GM11168 (cell line): ENCODE results near the gene LAMP1.
"Not testable (repeated sequence)": the region's sequence is repeated elsewhere in the genome, so short reads cannot be mapped to it uniquely, and the experiment has no call there.

Experiments used
- in situ Hi-C: fragments of 300-500 bp; cut with MboI; formaldehyde crosslinking; loops from one replicate; pipeline ENCODE4 v1.12.0; 2022; ENCODE audit warnings: low sequenced_read_pairs; ENCODE audit not compliant: unreplicated experiment

The LAMP1 gene

DNA sequence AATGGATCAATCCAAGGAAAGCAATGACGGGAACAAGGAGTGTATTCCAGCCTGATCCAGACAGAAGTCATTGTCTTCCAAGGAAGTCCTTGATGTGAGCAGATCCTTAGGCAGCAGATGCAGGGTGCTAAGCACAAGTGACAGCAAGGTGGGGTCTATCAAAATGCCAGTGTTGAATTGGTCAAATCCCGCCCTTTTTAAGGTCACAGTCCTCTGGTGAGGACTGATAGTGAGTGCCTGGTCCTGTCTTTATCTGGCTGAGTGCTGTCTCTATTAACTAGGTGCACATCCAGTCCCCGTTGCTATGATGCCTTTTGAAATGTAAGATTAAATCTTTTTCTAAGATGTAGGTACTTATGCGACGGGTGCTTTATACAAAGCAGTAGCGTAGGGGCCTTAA, 1.3 kb upstream of the LAMP1 start:
- in situ Hi-C loops, result no loop called here

DNA sequence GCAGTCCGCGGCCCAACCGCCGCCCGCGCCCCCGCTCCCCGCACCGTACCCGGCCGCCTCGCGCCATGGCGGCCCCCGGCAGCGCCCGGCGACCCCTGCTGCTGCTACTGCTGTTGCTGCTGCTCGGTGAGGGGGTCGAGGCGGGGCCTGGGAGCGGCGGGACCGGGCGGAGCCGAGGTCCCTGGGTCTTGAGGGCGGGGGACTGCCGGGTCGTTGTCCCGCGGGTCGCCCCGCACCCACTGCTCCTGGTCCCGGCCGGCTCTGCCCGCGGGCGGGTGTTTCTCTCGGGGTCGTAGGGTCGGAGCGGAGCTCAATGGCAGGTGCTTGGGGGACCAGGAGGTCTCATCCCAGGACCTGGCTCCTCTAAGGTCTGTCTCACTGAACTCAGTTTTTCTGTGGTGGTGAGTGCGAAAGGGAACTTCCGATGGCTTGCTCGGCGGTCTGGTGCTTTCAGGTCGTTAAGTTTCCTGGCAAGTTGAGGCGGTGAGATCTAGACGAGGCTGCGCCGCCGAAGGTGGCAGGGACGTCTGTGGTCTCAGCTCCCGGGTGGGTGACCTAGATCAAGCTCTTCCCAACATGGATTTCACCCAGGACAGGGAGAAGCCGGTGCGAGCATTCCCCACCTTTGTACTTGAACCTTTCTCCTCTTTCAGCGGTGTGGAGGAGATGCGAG, 467 bp downstream of the LAMP1 start:
- in situ Hi-C loops, result no loop called here

DNA sequence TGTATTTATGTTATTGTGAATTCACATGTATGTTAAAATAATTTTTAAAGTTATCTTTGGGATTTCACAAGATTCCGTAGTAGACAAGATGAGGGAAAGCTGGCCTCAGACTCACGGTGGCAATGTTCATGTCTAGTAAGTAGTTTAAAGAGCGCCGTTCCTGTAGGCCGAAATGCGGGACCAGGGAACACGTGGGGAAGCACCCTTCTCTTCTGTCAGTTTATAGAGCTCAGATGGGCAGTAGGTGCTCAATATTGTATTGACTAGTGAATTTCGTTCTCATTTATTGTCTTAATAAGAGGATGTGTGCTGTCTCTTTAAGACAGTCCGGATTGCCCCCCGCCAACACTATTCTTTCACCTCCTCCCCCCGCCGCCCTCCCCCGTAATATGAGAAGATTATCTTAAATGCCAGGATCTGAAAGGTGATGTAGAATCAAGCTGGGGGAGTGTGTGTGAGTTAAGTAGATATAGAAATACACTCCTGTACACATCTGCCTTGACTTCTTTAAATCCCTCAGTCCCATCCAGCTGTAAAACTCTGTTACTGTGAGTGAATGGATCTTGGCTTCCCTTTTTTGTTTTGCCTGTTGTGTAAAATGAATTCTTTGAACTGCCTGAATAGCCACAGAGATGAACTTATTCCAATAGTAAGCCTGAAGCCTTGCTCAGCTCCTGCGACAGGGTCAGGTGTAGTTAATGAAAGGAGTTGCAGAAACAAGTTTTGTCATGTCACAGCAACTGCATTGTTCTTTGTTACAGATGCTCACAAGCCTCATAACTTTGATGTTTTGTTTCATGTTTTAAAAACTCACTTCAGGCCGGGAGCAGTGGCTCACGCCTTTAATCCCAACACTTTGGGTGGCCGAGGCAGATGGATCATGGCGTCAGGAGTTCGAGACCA, 1.3 kb downstream of the LAMP1 start:
- in situ Hi-C loops, result no loop called here

DNA sequence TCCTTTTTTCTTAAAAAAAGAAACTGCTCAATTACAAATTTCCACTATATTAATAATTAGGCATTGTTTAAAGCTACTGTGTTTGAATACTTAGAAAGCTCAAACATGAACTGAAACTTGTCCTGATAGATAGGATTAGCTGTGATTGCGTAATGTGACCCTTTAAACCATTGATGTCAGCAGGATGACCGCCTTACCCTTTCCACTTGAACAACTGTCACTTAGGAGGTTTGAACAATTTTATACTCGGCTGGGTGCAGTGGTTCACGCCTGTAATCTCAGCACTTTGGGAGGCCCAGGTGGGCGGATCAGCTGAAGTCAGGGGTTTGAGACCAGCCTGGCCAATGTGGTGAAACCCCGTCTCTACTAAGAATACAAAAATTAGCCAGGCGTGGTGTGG, 2.9 kb downstream of the LAMP1 start:
- in situ Hi-C loops, result no loop called here

DNA sequence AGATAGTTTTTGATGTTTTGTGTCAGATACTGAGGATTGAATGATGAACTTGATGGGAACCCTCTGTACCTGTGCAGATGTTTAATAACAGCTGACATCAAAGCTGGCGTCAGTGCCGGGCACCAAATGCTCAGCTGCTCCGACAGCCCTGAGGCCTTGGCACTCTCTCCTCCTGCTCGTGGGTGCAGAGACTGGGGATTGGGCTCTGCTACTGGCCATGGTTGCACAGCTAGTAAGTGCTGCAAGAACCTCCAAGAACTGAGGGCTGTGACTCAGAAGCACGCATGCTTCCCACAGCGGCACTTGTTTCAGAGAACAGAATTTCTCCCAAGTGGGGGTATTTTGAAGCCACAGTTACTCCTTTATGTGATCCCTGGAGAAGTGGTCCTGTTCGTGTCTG, 5.9 kb downstream of the LAMP1 start:
- in situ Hi-C loops, result no loop called here

DNA sequence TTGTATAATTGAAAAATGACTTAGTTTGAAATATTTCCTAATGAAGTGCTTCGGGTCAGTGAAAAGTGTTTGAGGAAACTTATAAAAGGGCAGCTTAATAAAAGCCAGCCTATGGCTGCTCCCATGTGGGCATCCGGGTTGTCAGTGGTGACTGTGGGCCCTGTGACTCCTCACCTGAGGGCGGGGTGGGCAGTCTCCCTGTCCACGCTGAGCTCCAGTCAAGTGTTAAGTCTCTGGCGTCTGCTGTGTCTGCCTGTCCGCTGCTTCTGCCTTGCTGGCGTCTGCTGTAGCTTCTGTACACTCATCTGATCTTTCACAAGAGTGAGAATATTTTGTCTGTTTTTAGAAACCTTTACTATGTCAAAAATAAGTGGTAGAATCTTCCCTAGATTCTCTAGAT, 7.1 kb downstream of the LAMP1 start:
- in situ Hi-C loops, result no loop called here

DNA sequence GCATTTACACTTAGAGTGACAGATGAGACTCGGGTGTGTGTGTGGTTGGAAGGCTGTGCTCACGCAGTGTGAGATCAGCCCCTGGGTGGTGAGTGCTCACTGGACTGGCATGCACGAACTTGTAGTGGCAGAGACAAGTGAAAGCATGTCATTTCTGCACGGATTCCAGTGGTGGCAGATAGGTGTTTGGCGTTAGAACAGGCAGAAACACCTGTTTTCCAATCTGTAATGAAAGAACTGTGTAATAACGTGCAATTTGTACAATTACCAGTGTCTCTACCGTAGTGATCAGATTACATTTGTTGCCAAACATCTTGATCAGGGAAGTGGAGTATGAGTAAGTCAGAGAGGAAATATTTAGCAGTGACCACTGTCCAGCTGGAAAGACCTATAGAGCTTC, 8.2 kb downstream of the LAMP1 start:
- in situ Hi-C loops, result no loop called here

DNA sequence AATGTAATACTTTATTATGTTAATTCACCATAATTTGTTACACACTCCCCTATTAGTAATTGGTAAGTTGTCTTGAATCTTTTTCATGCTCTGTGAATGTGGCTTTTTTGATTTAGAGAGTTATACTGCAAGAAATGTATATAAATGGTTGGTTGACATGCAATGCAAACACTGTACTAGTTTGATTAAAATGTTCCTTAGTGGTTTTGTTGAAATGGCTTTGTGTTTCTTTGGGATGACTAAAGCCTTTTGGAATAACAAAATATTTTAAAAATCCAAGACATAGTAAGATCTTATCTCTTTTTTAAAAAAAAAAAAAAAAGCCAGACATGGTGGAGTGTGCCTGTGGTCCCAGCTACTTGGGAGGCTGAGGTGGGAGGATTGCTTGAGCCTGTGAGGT, 10.5 kb downstream of the LAMP1 start:
- in situ Hi-C loops, result no loop called here

DNA sequence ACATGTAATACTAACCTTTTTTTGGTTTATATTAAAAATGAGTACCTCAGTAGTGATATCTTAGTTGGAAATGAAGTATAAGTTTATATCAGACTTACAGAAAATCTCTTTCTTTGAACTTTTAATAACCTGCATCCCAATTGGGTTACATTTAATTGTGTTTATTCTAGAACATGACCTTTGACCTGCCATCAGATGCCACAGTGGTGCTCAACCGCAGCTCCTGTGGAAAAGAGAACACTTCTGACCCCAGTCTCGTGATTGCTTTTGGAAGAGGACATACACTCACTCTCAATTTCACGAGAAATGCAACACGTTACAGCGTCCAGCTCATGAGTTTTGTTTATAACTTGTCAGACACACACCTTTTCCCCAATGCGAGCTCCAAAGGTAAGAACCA, 12.4 kb downstream of the LAMP1 start:
- in situ Hi-C loops, result no loop called here

DNA sequence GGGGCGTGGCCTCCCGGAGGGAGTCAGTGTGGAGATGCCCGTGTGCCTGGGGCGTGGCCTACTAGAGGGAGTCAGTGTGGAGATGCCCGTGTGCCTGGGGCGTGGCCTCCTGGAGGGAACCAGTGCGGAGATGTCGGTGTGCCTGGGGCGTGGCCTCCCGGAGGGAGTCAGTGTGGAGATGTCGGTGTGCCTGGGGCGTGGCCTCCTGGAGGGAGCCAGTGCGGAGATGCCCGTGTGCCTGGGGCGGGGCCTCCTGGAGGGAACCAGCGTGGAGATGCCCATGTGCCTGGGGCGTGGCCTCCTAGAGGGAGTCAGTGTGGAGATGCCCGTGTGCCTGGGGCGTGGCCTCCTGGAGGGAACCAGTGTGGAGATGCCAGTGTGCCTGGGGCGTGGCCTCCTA, 17.1 kb downstream of the LAMP1 start:
- in situ Hi-C loops, result not testable (repeated sequence)

DNA sequence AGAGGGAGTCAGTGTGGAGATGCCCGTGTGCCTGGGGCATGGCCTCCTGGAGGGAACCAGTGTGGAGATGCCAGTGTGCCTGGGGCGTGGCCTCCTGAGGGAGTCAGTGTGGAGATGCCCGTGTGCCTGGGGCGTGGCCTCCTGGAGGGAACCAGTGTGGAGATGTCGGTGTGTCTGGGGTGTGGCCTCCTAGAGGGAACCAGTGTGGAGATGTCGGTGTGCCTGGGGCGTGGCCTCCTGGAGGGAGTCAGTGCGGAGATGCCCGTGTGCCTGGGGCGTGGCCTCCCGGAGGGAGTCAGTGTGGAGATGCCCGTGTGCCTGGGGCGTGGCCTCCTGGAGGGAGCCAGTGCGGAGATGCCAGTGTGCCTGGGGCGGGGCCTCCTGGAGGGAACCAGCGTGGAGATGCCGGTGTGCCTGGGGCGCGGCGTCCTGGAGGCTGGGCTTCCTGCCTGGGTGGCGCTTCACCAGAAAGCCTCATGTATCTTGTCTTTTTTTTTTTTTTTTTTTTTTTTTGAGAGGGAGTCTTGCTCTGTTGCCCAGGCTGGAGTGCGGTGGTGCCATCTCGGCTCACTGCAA, 17.9 kb downstream of the LAMP1 start:
- in situ Hi-C loops, result not testable (repeated sequence)

DNA sequence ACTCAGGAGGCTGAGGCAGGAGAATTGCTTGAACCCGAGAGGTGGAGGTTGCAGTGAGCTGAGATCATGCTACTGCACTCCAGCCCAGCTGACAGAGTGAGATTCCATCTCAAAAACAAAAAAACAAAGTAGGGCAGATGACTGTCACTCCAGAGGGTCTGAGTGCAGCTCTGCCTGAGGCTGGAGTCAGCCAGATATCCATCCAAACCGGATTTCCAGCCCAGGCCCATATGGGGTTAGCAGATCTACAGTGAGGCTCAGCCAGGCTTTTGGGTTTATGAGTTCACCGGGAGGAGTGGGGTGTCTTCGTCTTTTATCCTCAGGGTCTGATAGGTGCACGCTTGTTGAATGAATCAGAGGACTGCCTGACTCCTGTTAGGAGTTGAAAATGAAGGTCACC, 19.0 kb downstream of the LAMP1 start:
- in situ Hi-C loops, result no loop called here

DNA sequence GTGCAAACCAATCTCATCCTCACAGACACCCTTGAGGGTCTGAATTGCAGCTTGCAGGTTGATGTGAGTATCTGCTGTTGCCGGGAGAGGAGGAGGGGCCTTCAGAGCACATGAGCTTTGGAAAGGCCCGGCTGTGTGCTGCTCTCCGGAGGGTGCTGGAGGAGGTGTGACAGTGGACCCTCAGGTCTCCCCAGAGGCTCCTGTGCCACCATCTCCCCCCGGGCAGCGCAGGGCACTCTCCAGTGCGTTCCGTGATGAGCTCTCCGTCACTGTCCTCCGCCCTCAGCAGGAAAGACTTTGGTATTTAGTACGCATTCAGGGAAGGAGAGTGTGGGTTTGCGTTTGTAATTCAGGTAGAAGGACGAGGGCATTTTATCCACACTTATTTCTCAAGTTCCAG, 20.0 kb downstream of the LAMP1 start:
- in situ Hi-C loops, result no loop called here

DNA sequence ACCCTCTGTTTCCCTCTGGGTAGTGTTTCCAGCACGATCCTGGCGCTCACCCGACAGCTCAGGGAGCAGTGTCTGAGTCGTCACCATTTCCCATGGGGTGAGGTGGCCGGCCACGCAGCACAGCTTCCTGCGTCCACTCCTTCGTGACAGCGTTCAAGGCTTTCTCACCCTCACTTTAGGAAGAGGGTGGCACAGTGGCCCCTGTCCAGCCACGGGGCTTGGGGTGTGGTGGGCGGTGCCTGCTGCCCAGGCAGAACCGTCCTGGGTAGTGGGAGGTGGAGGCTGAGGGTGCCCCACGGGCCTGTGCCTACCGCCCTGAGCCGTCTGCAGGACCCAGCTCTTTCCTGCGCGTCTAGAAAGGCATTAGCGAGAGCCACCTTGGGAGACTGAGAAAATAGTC, 21.9 kb downstream of the LAMP1 start:
- in situ Hi-C loops, result no loop called here

DNA sequence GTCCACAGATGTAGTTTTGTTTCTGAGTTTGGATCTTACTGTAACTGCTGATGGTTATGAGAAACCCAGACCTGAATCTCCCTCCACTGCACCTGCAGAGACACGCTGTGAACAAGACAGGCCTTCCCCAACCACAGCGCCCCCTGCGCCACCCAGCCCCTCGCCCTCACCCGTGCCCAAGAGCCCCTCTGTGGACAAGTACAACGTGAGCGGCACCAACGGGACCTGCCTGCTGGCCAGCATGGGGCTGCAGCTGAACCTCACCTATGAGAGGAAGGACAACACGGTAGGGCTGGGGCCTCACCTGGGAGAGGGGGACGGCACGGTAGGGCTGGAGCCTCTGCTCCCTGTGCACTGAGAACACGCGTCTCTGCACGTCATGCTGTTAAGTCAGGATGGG, 22.3 kb downstream of the LAMP1 start:
- in situ Hi-C loops, result no loop called here

DNA sequence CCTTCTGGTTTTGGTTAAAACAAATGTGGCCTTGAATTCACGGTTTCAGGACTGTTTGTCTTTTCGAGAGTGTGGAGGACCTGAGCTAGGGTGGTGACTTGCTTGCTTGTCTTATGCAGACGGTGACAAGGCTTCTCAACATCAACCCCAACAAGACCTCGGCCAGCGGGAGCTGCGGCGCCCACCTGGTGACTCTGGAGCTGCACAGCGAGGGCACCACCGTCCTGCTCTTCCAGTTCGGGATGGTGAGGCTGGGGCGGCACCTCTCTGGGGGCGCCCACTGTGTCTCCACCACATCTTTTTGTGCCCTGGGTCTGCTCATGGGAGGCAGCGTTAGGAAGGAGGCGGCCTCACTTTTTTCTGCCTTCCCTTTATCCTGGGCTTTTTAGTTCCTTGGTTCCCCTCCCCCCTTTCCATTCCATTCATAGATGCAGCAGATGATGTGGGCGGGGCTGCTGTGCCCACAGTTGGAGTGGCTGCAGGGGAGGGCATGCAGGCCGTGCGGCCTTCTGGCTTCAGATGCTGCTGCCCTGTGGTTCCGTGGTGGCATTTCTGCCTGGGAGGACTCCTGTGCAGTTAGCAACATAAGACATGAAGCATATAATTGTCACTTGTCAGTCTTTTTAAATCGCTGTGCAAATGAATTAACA, 23.3 kb downstream of the LAMP1 start:
- in situ Hi-C loops, result no loop called here

DNA sequence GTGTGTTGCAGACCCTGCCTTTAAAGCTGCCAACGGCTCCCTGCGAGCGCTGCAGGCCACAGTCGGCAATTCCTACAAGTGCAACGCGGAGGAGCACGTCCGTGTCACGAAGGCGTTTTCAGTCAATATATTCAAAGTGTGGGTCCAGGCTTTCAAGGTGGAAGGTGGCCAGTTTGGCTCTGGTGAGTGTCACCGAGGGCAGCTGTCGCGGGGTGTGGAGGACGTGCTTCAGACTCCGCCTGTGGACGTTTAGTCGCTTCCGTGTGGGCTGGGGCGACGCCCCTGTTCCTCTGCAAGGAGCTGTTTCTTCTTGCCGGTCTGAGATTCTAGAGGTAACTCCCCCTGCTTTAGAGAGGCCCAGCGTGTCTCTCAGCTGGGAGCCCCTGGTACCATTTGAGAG, 24.5 kb downstream of the LAMP1 start:
- in situ Hi-C loops, result no loop called here

DNA sequence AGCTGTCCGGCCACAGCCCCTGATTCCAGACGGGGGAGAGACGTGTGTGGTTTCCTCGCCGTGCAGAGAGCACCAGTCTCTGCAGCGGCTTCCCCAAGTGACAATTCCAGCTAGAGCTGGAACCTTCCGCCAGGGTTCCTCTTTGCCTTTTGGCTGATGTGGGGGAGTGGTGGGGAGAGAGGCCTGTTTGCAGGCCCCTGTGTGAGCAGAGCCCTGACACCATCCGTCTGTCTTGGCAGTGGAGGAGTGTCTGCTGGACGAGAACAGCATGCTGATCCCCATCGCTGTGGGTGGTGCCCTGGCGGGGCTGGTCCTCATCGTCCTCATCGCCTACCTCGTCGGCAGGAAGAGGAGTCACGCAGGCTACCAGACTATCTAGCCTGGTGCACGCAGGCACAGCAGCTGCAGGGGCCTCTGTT, 25.0 kb downstream of the LAMP1 start:
- in situ Hi-C loops, result no loop called here

DNA sequence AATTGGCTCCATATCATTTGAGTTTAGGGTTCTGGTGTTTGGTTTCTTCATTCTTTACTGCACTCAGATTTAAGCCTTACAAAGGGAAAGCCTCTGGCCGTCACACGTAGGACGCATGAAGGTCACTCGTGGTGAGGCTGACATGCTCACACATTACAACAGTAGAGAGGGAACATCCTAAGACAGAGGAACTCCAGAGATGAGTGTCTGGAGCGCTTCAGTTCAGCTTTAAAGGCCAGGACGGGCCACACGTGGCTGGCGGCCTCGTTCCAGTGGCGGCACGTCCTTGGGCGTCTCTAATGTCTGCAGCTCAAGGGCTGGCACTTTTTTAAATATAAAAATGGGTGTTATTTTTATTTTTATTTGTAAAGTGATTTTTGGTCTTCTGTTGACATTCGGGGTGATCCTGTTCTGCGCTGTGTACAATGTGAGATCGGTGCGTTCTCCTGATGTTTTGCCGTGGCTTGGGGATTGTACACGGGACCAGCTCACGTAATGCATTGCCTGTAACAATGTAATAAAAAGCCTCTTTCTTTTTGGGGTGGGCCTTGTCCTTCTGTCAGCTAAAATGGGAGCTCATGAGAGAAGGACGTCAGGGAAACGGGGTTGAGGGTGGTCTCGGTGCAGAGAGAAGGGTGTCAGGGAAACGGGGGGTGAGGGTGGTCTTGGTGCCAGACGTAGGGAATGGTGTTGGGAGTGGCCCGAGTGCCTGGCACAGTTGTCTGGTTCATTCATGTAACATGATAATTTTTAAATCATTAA, 26.0 kb downstream of the LAMP1 start:
- in situ Hi-C loops, result no loop called here

DNA sequence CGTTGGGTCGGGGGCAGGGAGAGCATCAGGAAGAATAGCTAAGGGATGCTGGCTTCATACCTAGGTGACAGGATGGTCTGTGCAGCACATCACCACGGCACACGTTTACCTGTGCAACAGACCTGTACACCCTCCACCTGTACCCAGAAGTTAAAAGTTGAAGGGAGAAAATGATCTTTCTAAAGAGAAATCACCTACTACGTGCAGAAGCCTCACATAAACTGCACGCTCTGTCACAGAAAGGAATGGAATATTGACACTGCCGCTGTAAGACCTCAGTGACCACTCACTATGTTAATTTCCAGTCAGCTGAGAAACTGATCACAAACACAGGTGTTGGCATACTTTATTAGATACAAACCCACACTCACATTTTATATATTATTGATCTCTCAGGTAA, 26.8 kb downstream of the LAMP1 start:
- in situ Hi-C loops, result no loop called here
